Naive thymus-derived CD4-positive, alpha-beta T cell (primary cell): ENCODE results near the gene UCHL5. TPM values are rescaled to one million over a fixed set of nuclear protein-coding genes. Genes with fewer than 3 reads are reported as not detected.

Experiments
- ATAC-seq: fragments of 150-1000 bp; cut with Tn5 transposase; 2 replicates; pipeline ENCODE4 v1.10.0; 2021; ENCODE audit warnings: mild to moderate bottlenecking, moderate library complexity
- CTCF ChIA-PET: fragments of 350-600 bp; sonication (Branson Sonifier 250); formaldehyde crosslinking; loops from one replicate; lab custom pipeline; 2021; ENCODE audit warnings: antibody characterized with exemption; lab: Charles Lee
- POLR2A ChIA-PET: fragments of 350-600 bp; sonication (Branson Sonifier 250); formaldehyde crosslinking; loops from one replicate; lab custom pipeline; 2021; ENCODE audit warnings: antibody characterized with exemption, inconsistent platforms; lab: Charles Lee
- DNase-seq, 9 donors: peaks; one replicate each; pipeline versions ENCODE4 v3.0.0 to v3.0.0-alpha.2; 2020 to 2022; ENCODE audit warnings: mixed read lengths in 1 of 9
- H3K27ac ChIP-seq: one replicate; pipeline ENCODE4 v1.7.0; 2013; ENCODE audit warnings: mild to moderate bottlenecking, low read depth, low read length, moderate library complexity
- H3K27me3 ChIP-seq, 2 donors: one replicate each; pipeline ENCODE4 v1.7.0; 2013; ENCODE audit warnings: low read length in 2 of 2, mild to moderate bottlenecking in 2 of 2, moderate library complexity in 2 of 2; ENCODE audit not compliant: control insufficient read depth in 2 of 2, insufficient read depth in 2 of 2
- H3K36me3 ChIP-seq, 3 experiments: 1 replicate in 2 of 3; 2 replicates in 1 of 3; pipeline ENCODE4 v1.7.0; 2013; ENCODE audit warnings: low read length in 3 of 3, mild to moderate bottlenecking in 3 of 3, moderate library complexity in 1 of 3; ENCODE audit not compliant: insufficient read depth in 3 of 3, control insufficient read depth in 2 of 3
- H3K4me1 ChIP-seq, 2 donors: one replicate each; pipeline ENCODE4 v1.7.0; 2013; ENCODE audit warnings: low read length in 2 of 2, mild to moderate bottlenecking in 2 of 2, moderate library complexity in 1 of 2; ENCODE audit not compliant: control insufficient read depth in 2 of 2, insufficient read depth in 2 of 2
- H3K4me3 ChIP-seq: 2 replicates; pipeline ENCODE4 v1.7.0; 2013; ENCODE audit warnings: mild to moderate bottlenecking, low read length
- H3K9me3 ChIP-seq, 3 experiments: 1 replicate in 2 of 3; 2 replicates in 1 of 3; pipeline ENCODE4 v1.7.0; 2013; ENCODE audit warnings: low read length in 3 of 3; ENCODE audit not compliant: control insufficient read depth in 2 of 3
- H3K27ac Mint-ChIP-seq, 9 donors: one replicate each; pipeline ENCODE4 v1.8.0; 2020 to 2022; ENCODE audit warnings: mixed read lengths in 9 of 9, mild to moderate bottlenecking in 8 of 9, moderate library complexity in 5 of 9, inconsistent platforms in 2 of 9
- H3K27me3 Mint-ChIP-seq, 5 donors: one replicate each; pipeline ENCODE4 v1.8.0; 2021 to 2022; ENCODE audit warnings: mixed read lengths in 5 of 5, mild to moderate bottlenecking in 1 of 5
- H3K36me3 Mint-ChIP-seq, 5 donors: one replicate each; pipeline ENCODE4 v1.8.0; 2020 to 2022; ENCODE audit warnings: mixed read lengths in 5 of 5, mild to moderate bottlenecking in 3 of 5, inconsistent platforms in 1 of 5
- H3K4me1 Mint-ChIP-seq, 7 donors: one replicate each; pipeline ENCODE4 v1.8.0; 2020 to 2022; ENCODE audit warnings: mixed read lengths in 7 of 7, mild to moderate bottlenecking in 3 of 7, inconsistent platforms in 1 of 7
- H3K4me3 Mint-ChIP-seq, 10 donors: one replicate each; pipeline ENCODE4 v1.8.0; 2020 to 2022; ENCODE audit warnings: mild to moderate bottlenecking in 10 of 10, mixed read lengths in 10 of 10, moderate library complexity in 6 of 10, inconsistent platforms in 2 of 10
- H3K9me3 Mint-ChIP-seq, 11 donors: one replicate each; pipeline ENCODE4 v1.8.0; 2020 to 2022; ENCODE audit warnings: mixed read lengths in 11 of 11, mild to moderate bottlenecking in 4 of 11, inconsistent platforms in 1 of 11, moderate library complexity in 1 of 11
- intact Hi-C, 2 donors: fragments of 100-400 bp; cut with micrococcal nuclease; formaldehyde crosslinking; loops; one replicate each; pipeline ENCODE4 v1.15.1; 2023
- polyA plus RNA-seq, 2 donors: library from polyadenylated mRNA; unstranded; fragments of 300-500 nt; fragmentation: Illumina TruSeq; gene quantifications; one replicate each; pipeline ENCODE4 v1.2.3, GENCODE V29; 2021
- total RNA-seq, 6 experiments: library from RNA in 5 of 6; stranded (reverse) in 5 of 6; gene quantifications; 1 replicate in 5 of 6; 2 replicates in 1 of 6; pipeline ENCODE4 v1.2.3 and lab custom pipeline; 2021 to 2026

Gene UCHL5
- total and polyA plus RNA-seq, 7 experiments from 2014 or later, result 20.2 to 58.2 (median 37.4) TPM

DNA sequence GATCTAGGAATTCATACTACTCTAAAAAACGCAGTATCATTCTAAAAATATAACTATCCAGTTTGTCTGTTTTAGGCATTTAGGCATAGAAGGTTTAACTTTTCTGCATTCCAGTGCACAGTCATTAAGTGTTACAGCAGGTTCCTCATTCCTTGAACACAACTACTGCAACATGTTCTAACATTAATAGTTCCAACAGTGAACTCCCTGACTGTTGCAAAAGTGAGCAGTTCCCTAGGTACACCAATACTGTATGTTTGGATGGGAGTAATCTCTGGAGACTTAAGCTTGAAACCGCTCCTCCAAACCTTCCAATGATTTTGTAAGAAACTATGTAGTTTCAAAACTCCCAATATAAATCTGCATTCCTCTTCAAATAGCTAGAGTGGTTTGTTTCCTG, 46.2 kb downstream of the UCHL5 start:
- no peaks in the 10 kb centered on the region for H3K9me3 ChIP-seq
- CTCF ChIA-PET, result interaction anchor here (0.6 kb wide), 1 partner anchor 176 kb away, joined by 3 read pairs; no protein-coding TSS in a partner anchor

GRCh38 chr1:193011406-193011805, 47.8 kb downstream of the UCHL5 start:
- intact Hi-C loops, result no loop called here
- no peaks in the 10 kb centered on the region for H3K27me3 Mint-ChIP-seq
- H3K36me3 Mint-ChIP-seq, result peaks cover 0 to 18% (median 11%) of the 10 kb centered on the region in 5 donors
- no peaks in the 10 kb centered on the region for H3K4me1 ChIP-seq
- H3K9me3 ChIP-seq, result no peaks in the 10 kb centered on the region
- H3K27me3 ChIP-seq, result no peaks in the 10 kb centered on the region
- ChIA-PET CTCF (no interaction called here), POLR2A (no interaction called here)
- H3K4me1 Mint-ChIP-seq, result peaks cover 0 to 2% (median 0%) of the 10 kb centered on the region in 7 donors
- ATAC-seq, result no peak
- H3K4me3 Mint-ChIP-seq, result no peak overlapping the region
- peaks cover 0 to 4% (median 0%) of the 10 kb centered on the region in 11 donors for H3K9me3 Mint-ChIP-seq
- H3K36me3 ChIP-seq, result peaks cover 0 to 8% (median 0%) of the 10 kb centered on the region in 3 experiments
- no peak overlapping the region for H3K27ac ChIP-seq
- H3K4me3 ChIP-seq, result no peak overlapping the region
- H3K27ac Mint-ChIP-seq, result no peak overlapping the region
- no peak for DNase-seq

More for the DNA sequence above, 46.2 kb downstream of the UCHL5 start:
- H3K27ac ChIP-seq, result no peak overlapping the region
- Mint-ChIP-seq H3K27me3 (no peaks in the 10 kb centered on the region), H3K27ac (no peak overlapping the region), H3K4me1 (peaks cover 0 to 2% (median 0%) of the 10 kb centered on the region in 7 donors), H3K36me3 (peaks cover 0 to 7% (median 4%) of the 10 kb centered on the region in 5 donors), H3K9me3 (no peaks in the 10 kb centered on the region), H3K4me3 (no peak overlapping the region)
- POLR2A ChIA-PET, result no interaction called here
- no peaks in the 10 kb centered on the region for H3K27me3 ChIP-seq
- H3K36me3 ChIP-seq, result peaks cover 0 to 8% (median 3%) of the 10 kb centered on the region in 3 experiments
- no peaks in the 10 kb centered on the region for H3K4me1 ChIP-seq
- intact Hi-C loops, result no loop called here
- no peak overlapping the region for H3K4me3 ChIP-seq
- DNase-seq (no peak), ATAC-seq (no peak)

DNA sequence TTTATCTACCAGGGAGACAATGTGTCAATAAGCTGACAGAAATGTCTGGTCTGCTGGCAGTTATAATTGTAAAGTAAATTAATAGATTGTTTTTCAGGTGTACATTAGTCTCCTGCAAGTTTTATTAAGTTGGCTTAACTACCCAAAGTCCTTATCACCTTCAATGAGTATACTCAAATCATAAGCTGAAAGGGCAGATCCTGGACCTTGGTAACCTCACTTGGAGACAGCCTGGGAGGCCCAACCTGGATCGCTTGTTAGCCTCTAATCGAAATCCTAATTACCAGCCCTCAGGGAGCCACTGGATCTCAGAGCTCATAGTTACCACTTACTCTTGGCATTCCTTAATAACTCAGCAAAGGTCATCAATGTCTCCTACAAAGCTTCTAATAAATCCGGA, 49.7 kb downstream of the UCHL5 start:
- Histone ChIP-seq H3K36me3 (no peaks in the 10 kb centered on the region), H3K4me1 (no peaks in the 10 kb centered on the region), H3K4me3 (no peak overlapping the region), H3K27ac (no peak overlapping the region), H3K9me3 (no peaks in the 10 kb centered on the region), H3K27me3 (no peaks in the 10 kb centered on the region)
- DNase-seq (no peak), ATAC-seq (no peak)
- no peak overlapping the region for H3K4me3 Mint-ChIP-seq
- POLR2A ChIA-PET, result interaction anchor here (0.7 kb wide), 1 partner anchor 76 kb away, joined by 3 read pairs; no protein-coding TSS in a partner anchor
- peaks cover 0 to 8% (median 4%) of the 10 kb centered on the region in 11 donors for H3K9me3 Mint-ChIP-seq
- CTCF ChIA-PET, result no interaction called here
- H3K36me3 Mint-ChIP-seq, result peaks cover 10 to 29% (median 23%) of the 10 kb centered on the region in 5 donors
- intact Hi-C loops, result no loop called here
- peaks cover 0 to 4% (median 0%) of the 10 kb centered on the region in 7 donors for H3K4me1 Mint-ChIP-seq
- H3K27me3 Mint-ChIP-seq, result no peaks in the 10 kb centered on the region
- no peak overlapping the region for H3K27ac Mint-ChIP-seq

DNA sequence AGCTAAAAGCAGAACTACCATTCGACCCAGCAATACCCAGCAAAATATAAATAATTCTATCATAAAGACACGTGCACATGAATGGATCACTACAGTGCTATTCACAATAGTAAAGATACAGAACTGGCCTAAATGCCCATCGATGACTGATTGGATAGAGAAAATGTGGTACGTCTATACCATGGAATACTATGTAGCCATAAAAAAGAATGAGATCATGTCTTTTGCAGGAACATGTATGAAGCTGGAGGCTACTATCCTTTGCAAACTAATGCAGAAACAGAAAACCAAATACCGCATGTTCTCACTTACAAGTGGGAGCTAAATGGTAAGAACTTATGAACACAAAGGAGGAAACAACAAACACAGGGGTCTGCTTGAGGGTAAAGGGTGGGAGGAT, 53.4 kb downstream of the UCHL5 start:
- H3K9me3 ChIP-seq, result no peaks in the 10 kb centered on the region
- ATAC-seq (no peak), DNase-seq (no peak)
- H3K27ac Mint-ChIP-seq, result no peak overlapping the region
- H3K27me3 ChIP-seq, result no peaks in the 10 kb centered on the region
- no peaks in the 10 kb centered on the region for H3K4me1 ChIP-seq
- no peak overlapping the region for H3K4me3 Mint-ChIP-seq
- H3K4me1 Mint-ChIP-seq, result peaks cover 0 to 7% (median 0%) of the 10 kb centered on the region in 7 donors
- ChIA-PET POLR2A (no interaction called here), CTCF (no interaction called here)
- H3K36me3 Mint-ChIP-seq, result peaks cover 12 to 61% (median 52%) of the 10 kb centered on the region in 5 donors
- no peak overlapping the region for H3K4me3 ChIP-seq
- H3K9me3 Mint-ChIP-seq, result peaks cover 0 to 10% (median 8%) of the 10 kb centered on the region in 11 donors
- H3K36me3 ChIP-seq, result no peaks in the 10 kb centered on the region
- intact Hi-C loops, result no loop called here
- no peaks in the 10 kb centered on the region for H3K27me3 Mint-ChIP-seq
- no peak overlapping the region for H3K27ac ChIP-seq

DNA sequence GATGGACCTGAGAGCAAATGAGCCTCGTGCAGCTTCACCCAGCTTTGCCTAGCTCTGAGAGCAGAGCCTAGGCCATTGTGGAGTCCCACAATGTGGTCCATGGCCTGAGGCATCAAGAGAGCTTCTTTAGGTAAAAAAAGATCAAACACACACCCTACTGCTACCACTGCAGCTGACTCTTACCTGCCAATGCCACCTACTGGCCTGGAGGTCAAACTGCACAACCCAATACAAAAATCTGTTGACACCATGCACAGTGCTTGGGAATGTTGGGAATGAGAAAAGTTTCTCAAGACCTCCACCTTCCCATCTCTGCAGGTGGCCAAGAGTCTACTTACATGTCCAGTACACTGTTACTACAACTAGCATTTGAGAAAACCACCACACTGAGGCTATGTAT, 60.6 kb downstream of the UCHL5 start:
- Mint-ChIP-seq H3K4me1 (peaks cover 0 to 12% (median 0%) of the 10 kb centered on the region in 7 donors), H3K4me3 (no peak overlapping the region), H3K27ac (no peak overlapping the region), H3K27me3 (no peaks in the 10 kb centered on the region), H3K36me3 (peaks cover 3 to 82% (median 69%) of the 10 kb centered on the region in 5 donors), H3K9me3 (peaks cover 0 to 28% (median 9%) of the 10 kb centered on the region in 11 donors)
- intact Hi-C loops, result no loop called here
- ATAC-seq (no peak), DNase-seq (no peak)
- ChIA-PET CTCF (no interaction called here), POLR2A (no interaction called here)
- Histone ChIP-seq H3K4me3 (no peak overlapping the region), H3K27me3 (no peaks in the 10 kb centered on the region), H3K36me3 (no peaks in the 10 kb centered on the region), H3K27ac (no peak overlapping the region), H3K4me1 (no peaks in the 10 kb centered on the region), H3K9me3 (peaks cover 0 to 10% (median 0%) of the 10 kb centered on the region in 3 experiments)

DNA sequence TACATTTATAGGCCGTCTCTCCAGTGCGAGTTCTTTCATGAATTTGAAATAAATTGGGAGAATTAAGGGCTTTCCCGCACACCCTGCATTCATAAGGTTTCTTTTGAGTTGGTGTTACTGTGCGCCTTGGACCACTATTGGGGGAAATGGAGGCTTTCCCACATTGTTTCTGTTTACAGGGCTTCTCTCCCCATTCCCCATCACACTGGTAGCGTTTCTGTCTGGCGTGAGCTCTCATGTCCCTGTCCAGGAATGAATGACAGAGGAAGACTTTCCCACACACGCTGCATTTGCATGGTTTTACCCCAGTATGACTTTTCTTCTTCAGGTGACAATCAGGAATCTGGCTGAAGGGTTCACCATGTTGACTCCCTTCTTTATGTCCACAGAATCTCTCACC, 65.0 kb downstream of the UCHL5 start:
- Mint-ChIP-seq H3K27me3 (no peaks in the 10 kb centered on the region), H3K27ac (no peak overlapping the region), H3K9me3 (peaks cover 0 to 24% (median 8%) of the 10 kb centered on the region in 11 donors), H3K36me3 (peaks cover 3 to 48% (median 39%) of the 10 kb centered on the region in 5 donors), H3K4me1 (peaks cover 0 to 12% (median 0%) of the 10 kb centered on the region in 7 donors), H3K4me3 (no peak overlapping the region)
- ATAC-seq, result no peak
- H3K27me3 ChIP-seq, result no peaks in the 10 kb centered on the region
- ChIA-PET POLR2A (no interaction called here), CTCF (no interaction called here)
- peaks cover 0 to 10% (median 0%) of the 10 kb centered on the region in 3 experiments for H3K9me3 ChIP-seq
- intact Hi-C loops, result no loop called here
- no peaks in the 10 kb centered on the region for H3K4me1 ChIP-seq
- no peak for DNase-seq
- H3K27ac ChIP-seq, result no peak overlapping the region
- no peak overlapping the region for H3K4me3 ChIP-seq
- H3K36me3 ChIP-seq, result no peaks in the 10 kb centered on the region
